Caki2 (cell line): Measurements from ENCODE around the gene MINDY3. TPM values are rescaled to one million over a fixed set of nuclear protein-coding genes. Genes with fewer than 3 reads are reported as not detected.

Experiments used
- DNase-seq: peaks from one replicate; pipeline ENCODE4 v3.0.0-alpha.2; 2015; ENCODE audit warnings: low read depth
- in situ Hi-C: cut with HindIII; loops from 2 replicates; pipeline ENCODE4 v1.10.0; 2016; ENCODE audit warnings: low sequenced_read_pairs, low pct_unique_long_range_greater_than_20kb, mixed read lengths
- total RNA-seq: library from RNA; depleted of rRNA; stranded (reverse); fragments of >200 nt; shearing (Covaris generic); gene quantifications from 2 replicates; pipeline ENCODE4 v1.2.3, GENCODE V29; 2014; ENCODE audit warnings: low replicate concordance

The MINDY3 gene
- total RNA-seq, 1 experiment from 2014 or later = 17.0 TPM

DNA sequence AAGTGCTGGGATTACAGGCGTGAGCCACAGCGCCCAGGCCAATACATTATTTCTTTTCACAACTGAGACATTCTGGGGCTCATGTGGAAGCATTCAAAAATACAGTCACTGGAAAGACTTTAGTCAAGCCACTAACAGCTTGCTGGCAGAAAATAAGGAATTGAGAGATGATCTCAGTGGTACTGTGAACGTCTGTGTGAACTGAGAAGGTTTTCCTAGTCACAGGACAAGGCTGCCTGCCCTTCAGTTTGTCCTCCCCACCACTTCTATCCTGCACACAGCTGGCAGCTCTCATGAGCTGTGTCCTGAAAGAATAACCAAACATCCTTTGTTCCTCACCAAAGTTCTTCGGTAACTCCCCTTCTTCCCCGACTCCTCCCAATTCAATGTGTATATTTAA lies 109.3 kb downstream of the MINDY3 start:
- in situ Hi-C loops = no loop called here
- DNase-seq = no peak

DNA sequence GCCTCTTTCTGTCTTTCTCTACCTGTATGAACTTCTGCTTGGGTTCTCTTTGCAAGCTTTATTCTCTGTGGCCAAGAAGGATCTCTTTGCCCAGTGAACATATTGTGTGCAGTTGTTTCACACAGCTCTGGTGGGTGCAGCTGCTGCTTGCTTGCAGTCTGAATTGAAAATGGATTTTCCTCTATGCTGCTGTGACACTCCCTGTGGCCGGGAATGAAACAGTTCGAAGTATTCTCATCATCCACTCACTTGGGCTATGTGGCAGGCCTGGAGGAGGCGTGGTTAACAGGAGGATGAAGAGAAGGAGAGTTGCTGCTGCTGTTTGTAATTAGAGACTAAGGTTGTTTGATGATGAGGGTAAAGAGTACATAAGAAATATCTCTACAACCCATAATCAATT lies 112.2 kb downstream of the MINDY3 start:
- no peak for DNase-seq
- in situ Hi-C loops = no loop called here

DNA sequence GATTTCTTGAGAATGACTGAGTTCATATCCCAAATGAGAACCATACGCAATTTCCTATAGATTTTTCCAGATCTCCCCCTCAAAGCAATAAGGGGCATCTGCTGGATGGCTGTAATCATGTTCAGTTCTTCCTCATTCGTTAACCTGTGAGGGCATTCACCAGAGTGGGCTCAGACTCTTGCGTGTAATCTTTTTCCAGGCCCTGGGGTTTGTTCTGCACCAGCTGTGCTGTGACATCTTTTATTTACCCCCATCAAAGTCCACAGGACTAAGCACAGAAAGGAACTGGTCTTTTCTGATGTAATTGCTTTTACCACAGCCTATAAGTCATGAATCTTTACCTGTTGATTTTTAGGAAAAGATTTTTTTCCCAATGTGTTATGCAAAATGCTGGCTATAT lies 112.7 kb downstream of the MINDY3 start:
- DNase-seq = no peak
- in situ Hi-C loops = no loop called here

DNA sequence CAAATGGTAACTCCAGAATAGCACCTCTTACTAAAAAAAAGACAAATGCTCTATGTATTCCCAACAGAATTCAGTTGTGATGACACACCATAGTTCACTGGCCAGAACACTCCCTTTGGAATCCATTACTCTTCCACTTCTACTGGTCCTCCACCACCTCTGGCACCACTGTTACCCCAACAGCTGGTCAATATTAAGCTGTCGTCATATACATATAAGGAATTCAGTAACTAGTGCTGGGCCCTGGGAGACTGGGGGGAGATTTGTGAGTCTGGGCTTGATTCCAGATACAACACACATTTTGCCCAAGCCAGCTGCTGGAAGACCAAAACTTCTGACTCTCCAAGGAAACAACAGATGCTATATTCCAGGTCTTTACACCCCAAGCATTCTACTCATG lies 114.6 kb downstream of the MINDY3 start:
- DNase-seq = no peak
- in situ Hi-C loops = no loop called here

DNA sequence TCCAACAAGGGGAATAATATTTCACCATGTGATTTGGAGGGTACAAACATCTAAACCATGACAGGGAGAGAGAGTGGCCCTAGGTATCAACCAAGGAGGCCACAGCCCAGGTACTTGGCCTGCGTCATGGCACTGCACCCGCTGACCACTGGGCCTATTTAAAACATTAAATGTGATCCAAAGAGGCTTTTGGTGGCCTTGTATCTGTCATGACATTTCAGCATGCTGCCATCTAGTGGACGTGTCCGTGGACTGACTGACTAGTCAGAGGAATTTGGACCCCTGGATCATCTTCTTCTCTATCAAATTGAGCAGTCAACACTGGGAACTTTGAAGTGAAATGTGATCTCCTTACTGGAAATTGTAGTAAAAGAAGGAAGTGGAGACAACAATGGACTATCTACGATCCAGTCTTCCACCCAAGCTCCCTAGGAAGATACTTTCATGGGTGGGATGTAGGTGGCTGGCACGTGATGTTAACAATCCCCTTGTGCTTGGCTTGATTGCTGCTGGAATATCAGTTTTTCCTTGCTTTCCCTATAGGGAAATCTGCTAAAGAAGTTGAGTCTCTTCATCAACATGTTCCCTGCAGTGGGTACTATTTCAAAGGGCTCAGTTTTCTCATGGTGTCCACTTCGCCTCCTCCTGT lies 116.0 kb downstream of the MINDY3 start:
- peak; percentile 22 for DNase-seq
- in situ Hi-C loops = no loop called here

DNA sequence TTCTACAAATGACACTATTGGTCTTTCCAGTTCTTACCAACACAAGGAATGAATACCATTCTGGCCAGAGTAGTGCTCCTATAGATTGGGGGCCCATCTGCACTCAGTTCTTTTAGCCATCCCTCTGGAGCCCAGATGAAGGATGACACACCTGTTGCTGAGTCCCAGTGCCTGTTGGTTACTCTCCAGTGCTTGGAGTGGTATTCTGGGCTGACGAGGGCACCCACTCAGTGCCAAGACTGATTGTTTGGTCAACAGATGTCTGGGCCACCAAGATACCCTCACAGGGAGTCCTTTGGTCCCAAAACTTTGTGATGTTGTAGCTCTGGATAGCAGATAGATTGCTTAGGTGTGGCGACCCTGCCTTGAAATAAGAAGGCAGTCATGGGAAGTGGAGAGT lies 116.9 kb downstream of the MINDY3 start:
- in situ Hi-C loops = no loop called here
- no peak for DNase-seq

DNA sequence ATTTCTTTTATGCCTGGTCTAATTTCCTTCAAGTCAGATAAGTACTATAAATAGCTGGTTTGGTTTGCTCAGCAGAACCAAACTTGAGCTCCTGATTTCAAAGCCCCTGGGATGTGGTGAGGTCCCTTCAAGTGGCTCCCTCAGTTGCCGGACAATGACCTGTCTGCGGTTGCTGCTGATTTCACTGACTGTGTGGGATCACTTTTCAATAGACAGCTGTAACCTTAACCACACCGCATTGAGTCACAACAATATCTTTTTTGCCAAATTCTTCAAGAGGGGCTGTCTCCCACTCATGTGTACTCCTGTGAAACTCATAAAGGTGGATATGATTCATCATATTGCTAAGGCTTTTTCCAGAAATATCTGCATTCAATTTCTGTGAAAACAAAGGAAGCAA lies 117.5 kb downstream of the MINDY3 start:
- in situ Hi-C loops = no loop called here
- no peak for DNase-seq

DNA sequence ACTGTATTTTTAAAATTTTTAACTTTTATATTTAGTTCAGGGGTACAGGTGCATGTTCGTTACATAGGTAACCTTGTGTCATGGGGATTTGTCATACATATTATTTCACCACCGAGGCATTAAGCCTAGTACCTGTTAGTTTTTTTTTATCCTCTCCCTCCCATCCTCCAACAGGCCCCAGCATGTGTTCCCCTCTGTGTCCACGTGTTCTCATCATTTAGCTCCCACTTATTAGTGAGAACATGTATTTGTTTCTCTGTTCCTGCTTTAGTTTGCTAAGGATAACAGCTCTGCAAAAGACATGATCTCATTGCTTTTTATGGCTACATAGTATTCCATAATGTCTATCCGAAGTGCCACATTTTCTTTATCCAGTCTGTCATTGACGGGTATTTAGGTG lies 118.2 kb downstream of the MINDY3 start:
- in situ Hi-C loops = no loop called here

DNA sequence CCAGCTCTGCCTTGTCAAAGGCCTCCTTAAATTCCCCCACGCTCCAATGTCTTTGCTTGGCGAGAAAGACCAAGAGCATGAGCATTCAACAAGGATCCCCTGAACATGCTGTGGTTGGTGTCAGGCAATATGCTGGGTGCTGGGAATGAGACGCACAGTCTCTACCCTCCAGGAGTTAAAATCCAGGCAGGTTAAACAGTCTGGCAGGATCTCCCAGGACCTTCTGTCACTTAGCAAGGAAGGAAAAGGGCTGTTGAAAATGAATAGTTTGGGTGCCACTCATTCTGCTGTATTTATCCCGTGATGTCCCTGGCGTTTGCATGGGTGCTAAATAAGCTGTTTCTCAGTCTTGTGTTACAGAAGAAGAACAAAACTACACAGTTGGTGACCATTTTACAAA lies 118.7 kb downstream of the MINDY3 start:
- DNase-seq = no peak
- in situ Hi-C loops = no loop called here

More for the DNA sequence above, 118.2 kb downstream of the MINDY3 start:
- no peak for DNase-seq

DNA sequence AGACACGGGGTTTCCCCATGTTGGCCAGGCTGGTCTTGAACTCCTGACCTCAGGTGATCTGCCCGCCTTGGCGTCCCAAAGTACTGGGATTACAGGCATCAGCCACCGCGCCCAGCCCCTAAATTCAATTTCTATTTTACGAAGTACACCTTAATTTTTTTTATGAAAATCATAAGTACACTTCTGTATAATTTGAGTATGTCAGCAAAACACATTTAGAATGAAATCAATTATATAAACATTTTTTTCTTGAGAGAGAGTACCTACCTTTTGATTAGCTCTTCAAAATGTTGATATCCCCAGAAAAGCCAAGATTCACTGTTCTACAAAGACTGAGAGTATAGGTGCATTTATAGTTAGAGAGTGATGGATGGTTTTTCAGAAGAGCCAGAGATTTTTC lies 120.0 kb downstream of the MINDY3 start:
- in situ Hi-C loops = no loop called here

DNA sequence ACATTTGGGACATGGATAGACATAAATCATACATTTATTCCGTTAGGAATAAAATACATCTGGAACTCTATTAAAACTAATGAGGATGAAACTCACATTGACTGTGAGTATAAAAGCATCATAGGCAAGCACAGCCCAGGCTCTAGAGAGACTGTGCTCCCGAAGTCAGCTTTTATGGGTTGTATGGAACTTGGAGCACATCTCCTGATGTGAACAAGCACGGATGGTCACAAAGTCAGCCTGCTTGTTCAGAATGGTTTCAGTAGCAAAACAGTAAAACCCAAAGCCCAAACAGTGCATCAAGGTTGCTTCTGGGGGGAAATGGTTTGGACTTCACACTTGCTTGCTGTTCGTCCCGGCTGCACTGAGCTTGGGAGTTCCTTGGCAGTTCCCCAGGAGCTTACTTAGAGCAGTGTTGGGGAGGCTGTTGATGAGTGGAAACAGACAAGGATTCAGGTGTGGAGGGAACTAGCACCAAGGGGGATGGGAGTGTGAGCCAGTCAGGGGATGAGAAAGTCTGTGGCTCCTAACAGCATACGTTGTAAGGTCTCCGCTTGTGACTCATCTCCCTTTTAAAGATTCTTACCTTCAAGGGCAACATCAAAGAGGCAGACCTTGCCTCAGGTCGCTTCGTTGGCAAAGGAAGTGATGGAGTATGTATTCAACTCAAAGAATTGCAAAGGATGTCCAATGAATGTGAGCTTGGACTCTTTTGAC lies 120.9 kb downstream of the MINDY3 start:
- DNase-seq = no peak
- in situ Hi-C loops = no loop called here

More for the DNA sequence above, 120.0 kb downstream of the MINDY3 start:
- DNase-seq = no peak

DNA sequence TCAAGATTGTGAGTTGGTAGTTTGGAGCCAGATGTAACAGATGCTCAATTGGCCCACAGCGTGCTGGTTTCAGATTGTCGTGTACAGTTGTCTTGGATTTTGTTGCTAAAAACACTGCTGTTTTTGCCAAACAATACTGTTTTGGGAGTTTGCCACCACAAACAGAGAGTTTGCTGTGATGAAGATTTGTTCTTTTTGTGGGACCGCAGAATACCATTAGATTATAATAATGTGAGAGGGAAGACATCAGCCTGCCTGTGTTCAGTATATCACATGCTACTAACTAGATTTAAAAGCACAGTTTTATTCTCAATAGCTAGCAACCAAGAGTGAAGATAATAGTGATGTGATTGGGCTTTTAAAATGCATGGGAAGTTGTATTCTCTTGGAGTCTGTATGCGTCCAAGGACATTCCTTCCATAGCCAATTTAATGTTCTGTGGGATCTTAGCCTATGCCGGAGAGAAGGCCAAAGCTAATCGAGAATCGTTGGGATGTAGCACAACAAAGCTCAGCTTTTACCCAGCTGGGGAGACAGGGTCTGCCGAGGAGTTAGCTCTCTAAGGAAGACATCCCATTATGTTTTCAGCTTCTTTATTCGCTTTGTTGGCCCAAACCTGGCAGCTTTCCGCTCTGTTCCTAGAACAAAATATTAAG lies 121.9 kb downstream of the MINDY3 start:
- in situ Hi-C loops = no loop called here
- no peak for DNase-seq

DNA sequence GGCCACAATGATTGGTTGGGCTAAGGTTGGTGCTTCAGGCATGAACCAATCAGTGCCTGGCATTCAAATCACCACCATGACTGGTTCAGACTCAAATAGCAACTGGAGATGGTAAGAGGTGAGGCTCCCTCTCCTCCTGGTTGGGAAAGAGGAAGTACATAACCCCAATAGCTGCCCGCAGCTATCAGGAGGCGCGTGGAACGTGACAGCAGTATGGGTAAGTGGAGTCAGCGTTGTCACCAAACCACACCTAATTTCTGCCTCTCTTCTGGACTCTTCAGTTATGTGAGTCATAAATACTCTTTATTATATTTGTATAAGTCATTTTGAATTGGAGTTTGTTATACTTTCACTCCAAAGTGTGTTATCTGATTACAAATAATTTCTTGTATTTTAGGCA lies 122.7 kb downstream of the MINDY3 start:
- in situ Hi-C loops = no loop called here
- no peak for DNase-seq

DNA sequence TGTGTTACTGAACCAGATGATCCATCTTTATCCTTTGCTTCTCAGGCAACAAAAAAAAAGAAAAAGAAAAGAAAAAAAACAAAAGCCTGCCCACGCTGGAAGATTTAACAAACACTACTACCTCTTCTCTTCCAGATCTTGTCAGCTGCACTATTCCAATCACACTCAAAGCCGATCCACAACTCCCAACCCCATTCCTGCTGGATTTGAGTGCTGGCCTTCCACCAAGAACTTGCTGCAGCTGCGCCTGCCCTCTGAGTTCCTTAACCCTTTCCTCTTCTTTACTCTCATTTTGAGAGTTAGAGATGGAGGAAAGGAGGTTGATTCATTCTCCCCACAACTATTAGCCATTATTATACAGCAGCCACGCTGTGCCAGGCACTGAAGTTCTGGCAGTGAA lies 124.5 kb downstream of the MINDY3 start:
- no peak for DNase-seq
- in situ Hi-C loops = no loop called here

DNA sequence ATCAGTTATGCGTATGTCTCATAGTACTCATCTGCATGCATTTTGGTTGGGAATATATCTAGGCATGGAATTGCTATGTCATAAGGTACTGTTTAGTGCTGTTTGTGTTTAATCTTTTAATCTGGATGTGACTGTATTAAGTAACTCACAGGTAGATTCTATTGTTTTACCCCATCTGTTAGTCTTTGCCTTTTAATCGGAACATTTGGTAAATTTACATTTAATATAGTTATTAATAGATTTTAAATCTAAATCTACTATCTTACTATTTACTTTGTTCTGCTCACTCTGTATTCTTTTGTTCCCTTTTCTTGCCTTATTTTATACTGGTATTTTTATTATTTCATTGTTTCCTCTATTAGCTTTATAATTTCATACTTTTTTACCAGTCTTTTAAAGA lies 130.0 kb downstream of the MINDY3 start:
- in situ Hi-C loops = no loop called here
- DNase-seq = no peak

DNA sequence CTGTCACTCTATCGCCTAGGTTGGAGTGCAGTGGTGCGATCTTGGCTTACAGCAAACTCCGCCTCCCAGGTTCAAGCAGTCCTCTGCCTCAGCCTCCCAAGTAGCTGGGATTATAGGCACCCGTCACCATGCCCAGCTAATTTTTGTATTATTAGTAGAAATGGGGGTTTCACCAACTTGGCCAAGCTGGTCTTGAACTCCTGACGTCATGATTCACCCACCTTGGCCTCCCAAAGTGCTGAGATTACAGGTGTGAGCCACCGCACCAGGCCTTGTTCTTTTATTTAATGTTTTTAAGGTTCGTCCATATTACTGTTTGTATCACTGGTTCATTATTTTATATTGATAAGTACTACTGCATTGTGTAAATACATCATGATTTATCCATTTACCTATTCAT lies 130.4 kb downstream of the MINDY3 start:
- no peak for DNase-seq
- in situ Hi-C loops = no loop called here
